Motor neuron (in vitro differentiated cells): Measurements from ENCODE around the gene CCDC85C. TPM values are rescaled to one million over a fixed set of nuclear protein-coding genes. Genes with fewer than 3 reads are reported as not detected.
A peak's percentile ranks its signal among the peaks of the same experiment; 100 is the strongest.

Experiments
- ATAC-seq, 8 experiments: fragments of 200-7000 bp; cut with Tn5 transposase; replicated peaks in 6 of 8; 2 replicates each; pipeline ENCODE4 v1.8.0; 2021; ENCODE audit warnings: mild to moderate bottlenecking in 8 of 8, moderate library complexity in 8 of 8
- H3K27ac ChIP-seq, 2 donors: fragments of 250-450 bp; sonication (Bioruptor Pico); 2 replicates each; pipeline ENCODE4 v1.9.0; 2021; ENCODE audit warnings: antibody characterized with exemption in 2 of 2, mild to moderate bottlenecking in 2 of 2, moderate library complexity in 1 of 2
- H3K4me1 ChIP-seq, 2 donors: fragments of 250-450 bp; sonication (Bioruptor Pico); replicated peaks in 1 of 2; 2 replicates each; pipeline ENCODE4 v1.6.1; 2021; ENCODE audit warnings: antibody characterized with exemption in 2 of 2, mild to moderate bottlenecking in 2 of 2, moderate library complexity in 1 of 2
- H3K4me3 ChIP-seq, 5 donors: fragments of 250-450 bp; sonication (Bioruptor Pico); 2 replicates each; pipeline ENCODE4 v1.9.0; 2021; ENCODE audit warnings: antibody characterized with exemption in 5 of 5, mild to moderate bottlenecking in 5 of 5, moderate library complexity in 4 of 5
- WGBS, 10 experiments: fragments of 450-650 bp; shearing (Covaris generic); methylation state at CpG; one replicate each; pipeline ENCODE4 v1.0.0; 2022; 5-methylcytosine and 5-hydroxymethylcytosine counted together
- in situ Hi-C, 9 experiments: fragments of 400-800 bp; cut with MboI; loops; one replicate each; pipeline ENCODE4 v1.15.0; 2021; ENCODE audit warnings: low sequenced_read_pairs in 9 of 9, low pct_unique_long_range_greater_than_20kb in 2 of 9; ENCODE audit not compliant: unreplicated experiment in 9 of 9
- total RNA-seq, 8 experiments: library from RNA; unstranded; fragments of 300-600 nt; gene quantifications; 2 replicates each; pipeline versions ENCODE4 v1.2.3 to v1.2.4, GENCODE V29; 2022

The CCDC85C gene
- total RNA-seq, 8 experiments from 2014 or later = 2.0 to 62.2 (median 18.8) TPM

DNA sequence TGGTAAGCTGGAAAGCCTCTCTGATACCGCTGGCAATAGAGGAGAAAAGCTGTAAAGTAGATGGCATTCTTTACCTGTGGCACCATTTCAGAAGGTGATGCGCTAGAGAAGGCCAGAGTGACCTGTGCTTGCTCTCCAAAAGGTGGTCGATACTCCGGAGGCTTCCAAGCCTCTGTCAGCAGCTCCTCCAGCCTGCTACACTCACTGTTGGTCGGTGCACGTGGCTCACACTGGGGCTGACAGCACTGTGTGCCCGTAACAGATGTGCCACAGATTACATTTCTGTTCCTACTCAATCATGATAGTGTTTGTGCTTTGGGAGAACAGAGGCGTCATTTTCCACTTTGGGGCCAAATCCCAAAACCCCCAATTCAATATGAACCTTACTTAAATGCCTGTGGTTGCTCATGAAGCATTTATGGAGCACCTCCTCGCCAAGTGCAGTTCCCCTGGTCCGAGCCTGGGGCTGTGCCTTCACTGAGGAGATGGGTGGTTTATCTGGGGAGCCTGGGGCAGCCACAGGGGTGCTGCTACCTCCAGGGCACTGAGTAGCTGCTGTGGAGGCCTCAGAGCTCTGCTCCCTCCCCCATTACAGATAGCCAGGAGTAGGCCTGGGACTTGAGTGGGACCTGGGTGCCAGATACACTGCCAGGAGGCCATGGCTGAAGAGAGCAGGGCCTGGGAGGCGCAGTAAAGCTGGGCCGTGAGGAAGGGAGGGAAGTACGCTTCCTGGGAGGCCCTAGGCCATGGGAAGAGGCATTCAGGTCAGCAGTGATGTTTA lies 96.0 kb downstream of the CCDC85C start:
- in situ Hi-C loops = loop anchor here in 4 of 9 experiments (25.0 kb wide), 3 partner anchors 129 to 404 kb away; partner anchors contain the start of gene HHIPL1 (in 2 of the 4)
- ATAC-seq = peak in 1 of 8 experiments; percentile 11

DNA sequence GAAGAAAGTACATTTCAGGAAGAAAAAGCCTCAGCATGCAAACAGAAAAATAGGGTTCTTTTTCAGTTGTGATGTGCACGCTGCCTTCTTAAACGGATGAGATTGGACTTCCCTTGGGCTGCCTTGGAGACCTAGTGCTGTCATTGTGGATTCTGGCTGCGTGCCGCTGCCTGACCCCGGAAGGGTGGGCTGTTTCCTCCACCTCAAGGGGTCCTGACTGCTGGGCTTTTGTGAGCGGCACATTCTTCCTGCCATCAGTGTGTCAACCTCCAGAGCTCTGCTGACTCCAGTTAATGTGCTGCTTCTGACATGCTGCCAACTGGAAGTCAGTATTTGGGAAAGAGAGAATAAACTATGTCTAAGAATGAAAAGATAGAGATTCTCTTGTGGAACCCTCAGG lies 97.7 kb downstream of the CCDC85C start:
- Histone ChIP-seq H3K4me3 (no peak overlapping the region), H3K27ac (no peak overlapping the region), H3K4me1 (peaks cover 0 to 4% of the 10 kb centered on the region in 2 donors)
- WGBS, 10 experiments = 83 to 100% (median 97%) methylated on average over 1 to 6 of the region's 6 CpGs; no CpG with 5 or more reads in 4 of the 10 experiments
- in situ Hi-C loops = loop anchor here in 4 of 9 experiments (25.0 kb wide), 3 partner anchors 131 to 406 kb away; partner anchors contain the start of gene HHIPL1 (in 2 of the 4)
- ATAC-seq = peak in 1 of 8 experiments; percentile 39

More for the DNA sequence above, 96.0 kb downstream of the CCDC85C start:
- no peak overlapping the region for H3K4me3 ChIP-seq
- no peak overlapping the region for H3K27ac ChIP-seq
- 44 to 100% (median 91%) methylated on average over 1 to 6 of the region's 13 CpGs; no CpG with 5 or more reads in 1 of the 10 experiments for whole genome bisulfite sequencing, 10 experiments
- H3K4me1 ChIP-seq = peaks cover 4 to 5% of the 10 kb centered on the region in 2 donors

DNA sequence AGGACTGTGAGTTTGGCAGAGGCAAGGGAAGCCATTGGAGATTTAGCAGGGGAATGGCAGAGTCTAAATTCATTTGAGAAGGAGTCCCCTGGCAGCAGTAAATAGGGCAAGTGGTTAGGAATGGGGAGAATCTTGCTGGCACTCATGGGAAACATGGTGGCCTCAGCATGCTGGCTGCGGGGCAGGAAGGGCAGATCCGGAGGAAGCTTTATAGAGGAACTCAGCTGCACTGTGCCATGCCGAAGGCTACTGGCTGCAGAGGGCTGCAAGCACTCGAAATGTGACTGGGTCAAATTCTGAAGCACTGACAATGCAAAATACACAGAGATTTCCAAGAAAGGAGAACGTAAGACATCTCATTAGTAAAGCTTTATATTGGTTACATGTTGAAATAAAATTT lies 98.9 kb downstream of the CCDC85C start:
- in situ Hi-C loops = loop anchor here in 4 of 9 experiments (25.0 kb wide), 3 partner anchors 132 to 407 kb away; partner anchors contain the start of gene HHIPL1 (in 2 of the 4)
- no peak for ATAC-seq
- Histone ChIP-seq H3K27ac (no peak overlapping the region), H3K4me1 (no peaks in the 10 kb centered on the region), H3K4me3 (no peak overlapping the region)
- WGBS, 10 experiments = 91 to 100% (median 100%) methylated on average over 1 to 5 of the region's 5 CpGs; no CpG with 5 or more reads in 3 of the 10 experiments

DNA sequence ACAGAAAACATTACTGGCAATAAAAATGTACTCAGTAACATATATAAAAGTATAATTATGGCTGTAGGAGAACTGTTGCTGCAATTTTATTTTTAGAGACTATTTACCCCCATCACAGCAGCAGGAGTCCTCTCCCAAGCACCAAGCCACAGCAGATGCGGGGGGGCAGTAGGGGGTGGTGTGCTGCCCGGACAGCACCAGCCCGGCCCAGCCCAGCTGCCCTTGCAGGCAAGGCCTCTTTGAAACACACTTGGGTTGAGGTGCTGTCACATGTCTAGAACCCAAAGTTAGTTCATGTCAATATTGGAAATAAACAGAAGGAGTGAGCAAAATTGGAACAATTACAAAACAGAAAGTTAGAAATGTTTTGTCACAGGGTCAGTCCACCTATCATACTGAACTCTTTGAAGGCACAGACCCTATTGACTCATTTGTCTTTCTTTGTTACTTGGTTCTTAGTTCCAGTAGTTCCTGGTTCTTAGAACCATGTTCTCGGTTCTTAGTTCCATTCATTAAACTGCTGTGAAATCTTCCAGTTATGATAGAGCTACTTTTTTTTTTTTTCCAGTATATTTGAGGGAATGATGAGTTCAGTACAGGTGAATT lies 100.1 kb downstream of the CCDC85C start:
- H3K4me3 ChIP-seq = no peak overlapping the region
- H3K27ac ChIP-seq = no peak overlapping the region
- WGBS, 10 experiments = 78 to 100% (median 98%) methylated on average over 1 to 3 of the region's 4 CpGs; no CpG with 5 or more reads in 2 of the 10 experiments
- no peaks in the 10 kb centered on the region for H3K4me1 ChIP-seq
- in situ Hi-C loops = loop anchor here in 4 of 9 experiments (25.0 kb wide), 3 partner anchors 133 to 408 kb away; partner anchors contain the start of gene HHIPL1 (in 2 of the 4)
- ATAC-seq = no peak

DNA sequence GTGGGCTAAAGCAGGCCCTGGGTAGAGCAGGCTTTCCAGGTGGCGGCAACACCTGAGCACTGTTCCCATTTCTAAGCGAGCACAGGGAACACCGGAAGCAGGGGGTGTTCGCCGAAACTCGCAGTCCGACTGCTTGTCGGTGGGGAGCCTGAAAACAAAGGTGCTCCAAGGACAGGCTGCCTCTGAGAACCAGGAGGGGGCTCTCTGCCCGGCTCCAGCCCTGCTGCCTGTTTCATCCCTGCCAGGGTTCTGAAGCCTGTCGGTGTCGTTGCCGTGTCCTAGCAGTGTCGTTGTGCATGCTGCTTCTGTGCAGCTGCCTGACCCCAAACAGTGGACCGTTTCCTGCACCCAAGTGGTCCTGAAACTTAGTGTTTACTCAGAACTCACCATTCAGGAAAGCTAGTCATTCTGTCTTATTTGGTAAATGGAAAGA lies 101.0 kb downstream of the CCDC85C start:
- 80 to 100% (median 91%) methylated on average over 1 to 10 of the region's 14 CpGs; no CpG with 5 or more reads in 6 of the 10 experiments for WGBS, 10 experiments
- in situ Hi-C loops = loop anchor here in 4 of 9 experiments (25.0 kb wide), 3 partner anchors 134 to 409 kb away; partner anchors contain the start of gene HHIPL1 (in 2 of the 4)

DNA sequence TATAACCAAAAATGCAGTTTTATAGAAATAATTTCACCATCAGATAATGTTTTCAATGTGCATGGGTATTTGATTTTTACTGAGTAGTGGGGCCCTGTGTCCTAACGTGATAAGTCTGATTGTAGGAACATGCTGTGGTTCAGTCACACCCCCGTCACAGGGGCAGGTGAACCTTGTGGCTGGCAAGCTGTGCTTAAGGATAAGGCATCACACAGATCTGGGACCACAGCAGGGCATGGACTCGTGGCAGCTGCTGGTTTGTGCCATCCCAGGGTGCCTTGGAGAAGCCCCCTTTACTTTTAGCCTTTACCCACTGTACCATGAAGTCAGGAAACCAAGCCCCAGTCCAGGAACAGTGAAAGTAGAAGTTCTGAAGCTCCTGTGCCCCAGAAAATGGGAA lies 106.1 kb downstream of the CCDC85C start:
- no peak overlapping the region for H3K27ac ChIP-seq
- no peak for ATAC-seq
- 83 to 100% (median 100%) methylated on average over 1 to 3 of the region's 3 CpGs; no CpG with 5 or more reads in 1 of the 10 experiments for WGBS, 10 experiments
- no peak overlapping the region for H3K4me3 ChIP-seq
- no peaks in the 10 kb centered on the region for H3K4me1 ChIP-seq
- in situ Hi-C loops = no loop called here

More for the DNA sequence above, 101.0 kb downstream of the CCDC85C start:
- no peak for ATAC-seq
- Histone ChIP-seq H3K4me1 (no peaks in the 10 kb centered on the region), H3K4me3 (no peak overlapping the region), H3K27ac (no peak overlapping the region)

DNA sequence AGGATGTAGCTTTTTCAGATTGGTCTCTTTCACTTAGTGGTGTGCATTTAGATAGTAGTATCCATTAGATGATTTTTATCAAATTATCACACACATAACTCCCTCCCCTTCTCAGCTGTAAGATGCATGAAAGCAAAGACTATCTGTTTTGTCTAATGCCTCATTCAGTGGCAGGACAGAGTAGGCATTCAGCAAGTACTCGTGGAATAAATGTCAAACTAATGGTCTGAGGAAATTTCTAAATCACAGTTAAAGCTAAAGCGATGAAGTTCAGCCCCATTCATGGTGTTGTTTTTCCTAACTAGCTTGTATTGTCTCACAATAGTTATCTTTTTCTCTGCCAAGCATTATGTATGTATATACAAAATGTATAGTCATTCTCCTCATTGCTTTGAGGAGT lies 106.7 kb downstream of the CCDC85C start:
- Histone ChIP-seq H3K4me1 (no peaks in the 10 kb centered on the region), H3K4me3 (no peak overlapping the region), H3K27ac (no peak overlapping the region)
- 77 to 100% (median 100%) methylated on average over 2 of the region's 2 CpGs; no CpG with 5 or more reads in 3 of the 10 experiments for WGBS, 10 experiments
- ATAC-seq = no peak
- in situ Hi-C loops = no loop called here

DNA sequence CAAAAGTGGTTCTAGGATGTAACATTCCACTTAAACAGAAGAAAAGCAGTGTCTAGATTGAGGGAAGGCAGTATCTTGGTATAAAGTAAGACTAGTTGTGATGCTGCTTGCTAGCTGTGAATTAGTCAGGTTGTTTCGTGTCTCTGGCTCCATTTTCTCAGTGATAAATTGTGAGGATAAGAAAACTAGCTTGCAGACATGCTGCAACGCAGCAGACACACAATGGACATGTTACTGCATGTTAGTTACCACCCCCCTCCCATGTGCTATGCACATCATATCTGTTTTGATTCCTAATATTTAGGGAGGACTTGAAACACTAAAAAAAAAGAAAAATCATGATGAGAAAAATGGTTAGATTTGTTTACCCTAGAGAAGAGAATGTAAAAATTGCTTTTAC lies 119.9 kb downstream of the CCDC85C start:
- ATAC-seq = no peak
- Histone ChIP-seq H3K27ac (no peak overlapping the region), H3K4me1 (peaks cover 3 to 14% of the 10 kb centered on the region in 2 donors), H3K4me3 (no peak overlapping the region)
- in situ Hi-C loops = no loop called here
- WGBS, 10 experiments = 33 to 100% (median 65%) methylated on average over 1 to 2 of the region's 2 CpGs; no CpG with 5 or more reads in 2 of the 10 experiments

DNA sequence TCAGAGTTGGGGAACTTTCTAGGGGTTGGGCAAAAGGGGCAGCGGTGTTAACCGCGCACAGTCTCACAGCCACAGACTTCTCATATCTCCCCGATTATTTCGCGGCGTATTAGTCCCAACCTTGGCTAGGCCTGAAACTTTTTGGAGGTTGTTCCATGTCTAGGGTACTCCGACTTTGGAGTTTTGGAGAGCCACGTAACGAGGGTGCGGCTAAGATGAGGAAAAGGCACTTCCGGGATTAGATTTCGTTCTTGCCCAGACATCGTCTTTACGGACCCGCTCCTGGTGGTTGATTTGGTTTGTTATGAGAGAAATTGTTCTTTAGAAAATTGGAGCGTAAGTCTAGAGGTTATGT lies 122.3 kb downstream of the CCDC85C start:
- 0 to 2% (median 0%) methylated on average over 1 to 15 of the region's 17 CpGs; no CpG with 5 or more reads in 3 of the 10 experiments for WGBS, 10 experiments
- Histone ChIP-seq H3K4me1 (peaks cover 7 to 19% of the 10 kb centered on the region in 2 donors), H3K27ac (peak overlapping the region; percentile 84 to 96), H3K4me3 (peak overlapping the region; percentile 67 to 85 (median 83))
- in situ Hi-C loops = no loop called here
- peak in 2 of 8 experiments; percentile 2 to 3 for ATAC-seq

DNA sequence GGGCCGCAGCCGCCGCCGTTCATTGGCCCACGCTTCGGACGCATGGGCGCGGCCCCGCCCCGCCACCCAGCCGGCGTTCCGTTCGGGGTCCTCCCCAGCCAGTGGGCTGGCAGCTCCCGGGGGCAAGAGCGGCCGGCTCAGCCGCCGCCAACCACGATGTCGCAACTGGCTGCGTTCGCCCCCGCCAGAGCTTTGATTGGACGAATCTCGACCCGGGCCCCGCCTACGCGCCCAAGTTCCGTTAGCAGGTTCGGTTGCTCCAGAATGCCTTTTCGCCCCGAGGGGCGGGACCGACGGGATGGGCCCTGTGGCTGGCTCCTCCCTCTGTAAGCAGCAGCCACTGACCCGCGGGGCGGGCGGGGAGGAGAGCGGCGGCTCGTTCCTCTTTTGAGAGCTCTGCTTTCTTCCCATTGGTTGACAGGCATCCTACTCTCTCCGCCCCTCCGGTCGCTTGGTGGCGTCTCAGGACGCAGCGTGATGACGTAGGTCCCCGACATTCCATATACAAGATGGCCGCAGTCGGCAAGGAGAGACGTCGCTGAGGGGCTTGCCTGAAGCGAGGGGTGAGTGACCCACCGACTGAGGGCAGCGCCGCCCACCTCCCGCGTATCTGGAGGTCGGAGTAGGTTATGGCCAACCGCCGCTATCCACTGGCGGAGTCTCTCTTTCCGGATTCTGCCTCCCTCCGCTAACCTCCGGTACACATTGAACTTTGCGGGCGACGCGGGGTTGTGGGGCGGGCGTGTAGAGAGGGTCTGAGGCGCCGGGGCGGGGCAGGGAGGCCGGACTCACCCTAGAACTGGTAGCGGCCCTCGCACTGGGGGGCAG lies 122.9 kb downstream of the CCDC85C start, which contains the start of gene CCNK:
Gene CCNK, plus strand, starts transcription at position 493 of the 828 bp plus-strand sequence. CDS start 11,269 bp downstream, outside the sequence.
- peak; percentile 80 to 90 (median 88) for ATAC-seq
- peak within 1 kb of the TSS; percentile 67 to 85 (median 83) for H3K4me3 ChIP-seq
- 0 to 3% (median 0%) methylated on average over 2 to 22 of the region's 82 CpGs; no CpG with 5 or more reads in 5 of the 10 experiments for WGBS, 10 experiments
- H3K4me1 ChIP-seq = peaks cover 7 to 19% of the 10 kb centered on the region in 2 donors
- in situ Hi-C loops = no loop called here
- peak within 1 kb of the TSS; percentile 84 to 96 for H3K27ac ChIP-seq

DNA sequence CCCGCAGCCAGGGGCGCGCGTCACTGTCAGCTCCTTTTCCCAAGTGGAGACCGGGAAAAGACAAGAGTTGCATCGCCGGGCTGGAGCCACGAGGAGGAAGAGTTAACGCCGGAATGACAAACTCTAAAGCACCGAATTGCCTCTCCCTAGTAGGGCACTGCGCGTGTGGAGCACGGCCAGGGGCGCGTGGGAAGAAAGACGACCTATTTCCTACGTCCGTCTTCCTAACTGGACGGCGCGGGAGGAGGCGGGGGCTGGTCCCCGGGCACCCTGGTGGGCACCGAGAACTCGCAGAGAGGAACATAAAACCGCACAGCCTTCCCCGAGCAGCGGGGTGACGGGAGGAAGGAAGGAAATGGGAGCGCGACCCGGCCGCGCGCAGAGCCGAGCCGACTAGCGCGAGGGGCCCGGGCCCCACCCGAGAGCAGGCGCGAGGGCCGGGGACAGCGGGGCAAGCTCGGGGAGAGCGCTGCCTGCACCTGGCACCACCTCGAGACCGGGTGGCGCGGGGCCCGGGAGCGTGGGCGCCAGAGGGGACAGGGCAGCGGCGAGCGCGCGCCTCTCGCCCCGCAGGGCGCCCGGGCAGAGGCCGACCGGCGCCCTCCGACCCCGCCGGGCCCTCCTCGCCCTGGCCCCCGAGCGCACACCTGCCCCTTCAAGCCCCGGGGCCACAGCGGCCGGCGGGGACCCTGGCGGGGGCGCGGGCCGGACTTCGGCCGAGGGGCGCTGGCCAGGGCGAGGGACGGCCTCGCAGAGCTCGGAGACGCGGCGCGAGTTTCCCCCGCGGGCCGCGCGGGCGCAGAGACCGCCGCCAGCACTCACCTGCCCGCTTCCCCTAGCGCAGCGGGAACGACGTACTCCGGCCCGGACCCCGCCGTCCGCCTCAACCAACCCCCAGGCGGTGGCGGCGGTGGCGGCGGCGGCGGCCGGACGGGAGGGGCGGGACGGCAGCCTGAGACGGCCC lies 123.8 kb downstream of the CCDC85C start, which contains the start of gene SETD3:
Gene SETD3, minus strand, starts transcription at position 954 of the 964 bp plus-strand sequence. CDS start 15,054 bp downstream, outside the sequence.
- in situ Hi-C loops = no loop called here
- peak in 3 of 8 experiments; percentile 0 for ATAC-seq
- WGBS, 10 experiments = 0 to 8% (median 0%) methylated on average over 3 to 14 of the region's 122 CpGs; no CpG with 5 or more reads in 7 of the 10 experiments

More for the DNA sequence above, 123.8 kb downstream of the CCDC85C start, which contains the start of gene SETD3:
- Histone ChIP-seq H3K4me3 (peak within 1 kb of the TSS; percentile 67 to 85 (median 83)), H3K27ac (peak within 1 kb of the TSS; percentile 84 to 96), H3K4me1 (peaks cover 13 to 23% of the 10 kb centered on the region in 2 donors)
